Measurements from ENCODE around the gene ZFR.

DNA sequence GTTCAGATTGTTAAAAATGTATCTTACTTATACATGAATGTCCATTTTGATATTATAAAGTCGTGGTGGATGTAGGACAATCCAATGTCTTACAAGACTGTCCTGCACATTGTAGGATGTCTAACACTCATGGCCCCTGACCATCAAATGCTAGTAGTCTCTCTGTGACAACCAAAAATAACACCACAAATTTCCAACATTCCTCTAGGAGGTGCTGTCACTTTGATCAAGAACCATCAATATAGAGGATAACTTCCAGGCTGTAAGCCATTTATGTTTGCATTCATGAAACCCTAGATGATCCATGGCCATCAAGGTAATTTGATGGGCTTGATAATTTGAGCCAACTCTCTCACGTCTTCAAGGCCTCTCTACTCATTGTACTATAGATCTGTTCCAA lies 20.5 kb upstream of the ZFR start:
- TF ChIP-seq, protein P1, sequence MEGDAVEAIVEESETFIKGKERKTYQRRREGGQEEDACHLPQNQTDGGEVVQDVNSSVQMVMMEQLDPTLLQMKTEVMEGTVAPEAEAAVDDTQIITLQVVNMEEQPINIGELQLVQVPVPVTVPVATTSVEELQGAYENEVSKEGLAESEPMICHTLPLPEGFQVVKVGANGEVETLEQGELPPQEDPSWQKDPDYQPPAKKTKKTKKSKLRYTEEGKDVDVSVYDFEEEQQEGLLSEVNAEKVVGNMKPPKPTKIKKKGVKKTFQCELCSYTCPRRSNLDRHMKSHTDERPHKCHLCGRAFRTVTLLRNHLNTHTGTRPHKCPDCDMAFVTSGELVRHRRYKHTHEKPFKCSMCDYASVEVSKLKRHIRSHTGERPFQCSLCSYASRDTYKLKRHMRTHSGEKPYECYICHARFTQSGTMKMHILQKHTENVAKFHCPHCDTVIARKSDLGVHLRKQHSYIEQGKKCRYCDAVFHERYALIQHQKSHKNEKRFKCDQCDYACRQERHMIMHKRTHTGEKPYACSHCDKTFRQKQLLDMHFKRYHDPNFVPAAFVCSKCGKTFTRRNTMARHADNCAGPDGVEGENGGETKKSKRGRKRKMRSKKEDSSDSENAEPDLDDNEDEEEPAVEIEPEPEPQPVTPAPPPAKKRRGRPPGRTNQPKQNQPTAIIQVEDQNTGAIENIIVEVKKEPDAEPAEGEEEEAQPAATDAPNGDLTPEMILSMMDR (IDR thresholded peaks at IDR 0.05): no peak
- TF ChIP-seq POLR2A (IDR thresholded peaks at IDR 0.05): no peak

Data from lower leg skin (tissue), 3 donors.